H1 (cell line): ENCODE data around the gene EIF2B2. TPM values are rescaled to one million over a fixed set of nuclear protein-coding genes. Genes with fewer than 3 reads are reported as not detected.

Experiments used
- CTCF ChIA-PET: fragments of 300-600 bp; sonication (Branson Sonifier 250); formaldehyde crosslinking; loops from one replicate; lab custom pipeline; 2021; ENCODE audit not compliant: partially characterized antibody; lab: Charles Lee
- POLR2A ChIA-PET: fragments of 300-600 bp; sonication (Branson Sonifier 250); formaldehyde crosslinking; loops from one replicate; lab custom pipeline; 2021; ENCODE audit warnings: inconsistent platforms; ENCODE audit not compliant: partially characterized antibody; lab: Charles Lee
- DNase-seq, 2 experiments: peaks; one replicate each; pipeline versions ENCODE4 v3.0.0 to v3.0.0-alpha.2; 2010 to 2022; ENCODE audit warnings: low spot score in 2 of 2, low read depth in 1 of 2, mixed read lengths in 1 of 2
- FAIRE-seq: peaks from 2 replicates; lab custom pipeline; 2011; peaks lifted over from hg19 to GRCh38; lab: Jason Lieb, UNC
- H2AFZ ChIP-seq: 2 replicates; pipeline ENCODE4 v1.8.1; 2012; ENCODE audit warnings: low read length, inconsistent platforms
- H2AK5ac ChIP-seq: 2 replicates; pipeline ENCODE4 v1.6.1; 2013; ENCODE audit warnings: low read depth, low read length
- H2BK120ac ChIP-seq: replicated peaks from 2 replicates; pipeline ENCODE3; 2013; ENCODE audit warnings: low read depth, low read length, inconsistent platforms
- H2BK12ac ChIP-seq: 2 replicates; pipeline ENCODE4 v1.6.1; 2013; ENCODE audit warnings: low read depth, low read length
- H2BK15ac ChIP-seq: 2 replicates; pipeline ENCODE4 v1.6.1; 2013; ENCODE audit warnings: low read length
- H2BK20ac ChIP-seq: 2 replicates; pipeline ENCODE4 v1.6.1; 2013; ENCODE audit warnings: low read length
- H2BK5ac ChIP-seq: 2 replicates; pipeline ENCODE4 v1.6.1; 2013; ENCODE audit warnings: low read depth, low read length
- H3K14ac ChIP-seq: 2 replicates; pipeline ENCODE4 v1.6.1; 2013; ENCODE audit warnings: inconsistent platforms; ENCODE audit not compliant: insufficient read length
- H3K18ac ChIP-seq: 2 replicates; pipeline ENCODE4 v1.6.1; 2013; ENCODE audit warnings: low read length; ENCODE audit errors: extremely low read depth
- H3K23ac ChIP-seq: 2 replicates; pipeline ENCODE4 v1.6.1; 2013; ENCODE audit warnings: inconsistent platforms; ENCODE audit not compliant: insufficient read length
- H3K23me2 ChIP-seq: 2 replicates; pipeline ENCODE4 v1.6.1; 2013; ENCODE audit warnings: low read depth, low read length
- H3K27ac ChIP-seq: 2 replicates; pipeline ENCODE4 v1.6.1; 2011; ENCODE audit warnings: low read depth, low read length, inconsistent platforms
- H3K27me3 ChIP-seq, 4 experiments: replicated peaks in 1 of 4; 1 replicate in 1 of 4; 2 replicates in 3 of 4; pipeline versions ENCODE4 v1.6.1 to v1.8.1; 2011 to 2013; ENCODE audit warnings: low read length in 3 of 4, mild to moderate bottlenecking in 3 of 4, inconsistent platforms in 2 of 4, mixed read lengths in 2 of 4, moderate library complexity in 1 of 4; ENCODE audit not compliant: control insufficient read depth in 3 of 4, insufficient read depth in 3 of 4; ENCODE audit errors: extremely low read depth in 1 of 4
- H3K36me3 ChIP-seq, 4 experiments: 2 replicates each; pipeline versions ENCODE4 v1.6.1 to v1.8.1; 2011 to 2013; ENCODE audit warnings: mild to moderate bottlenecking in 4 of 4, low read length in 3 of 4, moderate library complexity in 2 of 4, control low read depth in 1 of 4, inconsistent platforms in 1 of 4; ENCODE audit not compliant: insufficient read depth in 4 of 4, control insufficient read depth in 2 of 4
- H3K4ac ChIP-seq: replicated peaks from 2 replicates; pipeline ENCODE3; 2013; ENCODE audit warnings: low read length, low read depth, mixed read lengths, inconsistent platforms; ENCODE audit not compliant: insufficient read length
- H3K4me1 ChIP-seq, 4 experiments: replicated peaks in 1 of 4; 1 replicate in 1 of 4; 2 replicates in 3 of 4; pipeline versions ENCODE4 v1.6.1 to v1.8.1; 2011 to 2013; ENCODE audit warnings: low read length in 3 of 4, inconsistent platforms in 2 of 4, mixed read lengths in 1 of 4; ENCODE audit not compliant: insufficient read depth in 4 of 4, control insufficient read depth in 3 of 4
- H3K4me2 ChIP-seq, 2 experiments: 2 replicates each; pipeline versions ENCODE4 v1.6.1 to v1.8.1; 2011 to 2013; ENCODE audit warnings: low read depth in 2 of 2, low read length in 2 of 2, control low read depth in 1 of 2, inconsistent platforms in 1 of 2, mild to moderate bottlenecking in 1 of 2; ENCODE audit not compliant: insufficient read depth in 1 of 2
- H3K4me3 ChIP-seq, 4 experiments: fragments of 200-600, 300-600 bp in 1 of 4; sonication (generic), shearing (Covaris generic), sonication (Bioruptor Twin) in 1 of 4; 2 replicates each; pipeline versions ENCODE4 v1.5.1 to v1.8.1; 2011 to 2016; ENCODE audit warnings: low read length in 4 of 4, low read depth in 3 of 4, control low read depth in 2 of 4, inconsistent platforms in 2 of 4, mild to moderate bottlenecking in 2 of 4, mixed read lengths in 1 of 4, moderate library complexity in 1 of 4; ENCODE audit not compliant: insufficient read depth in 2 of 4; ENCODE audit errors: extremely low read depth in 1 of 4
- H3K56ac ChIP-seq: replicated peaks from 2 replicates; pipeline ENCODE3; 2013; ENCODE audit warnings: low read depth, mild to moderate bottlenecking, mixed read lengths, low read length, inconsistent platforms; ENCODE audit not compliant: insufficient read length
- H3K79me1 ChIP-seq: 2 replicates; pipeline ENCODE4 v1.6.1; 2013; ENCODE audit warnings: low read depth, low read length, control low read depth
- H3K79me2 ChIP-seq, 2 experiments: 2 replicates each; pipeline versions ENCODE4 v1.6.1 to v1.8.1; 2012 to 2013; ENCODE audit warnings: low read length in 2 of 2, mild to moderate bottlenecking in 2 of 2, inconsistent platforms in 1 of 2; ENCODE audit not compliant: insufficient read depth in 2 of 2, control insufficient read depth in 1 of 2
- H3K9ac ChIP-seq, 4 experiments: replicated peaks in 1 of 4; 1 replicate in 1 of 4; 2 replicates in 3 of 4; pipeline versions ENCODE4 v1.6.1 to v1.8.1; 2011 to 2013; ENCODE audit warnings: low read depth in 3 of 4, low read length in 3 of 4, control low read depth in 2 of 4, mild to moderate bottlenecking in 2 of 4, moderate library complexity in 2 of 4, inconsistent platforms in 1 of 4; ENCODE audit errors: extremely low read depth in 1 of 4
- H3K9me3 ChIP-seq, 2 experiments: 2 replicates each; pipeline versions ENCODE4 v1.6.1 to v1.8.1; 2012 to 2013; ENCODE audit warnings: mild to moderate bottlenecking in 2 of 2, moderate library complexity in 2 of 2, control low read depth in 1 of 2, inconsistent platforms in 1 of 2, low read depth in 1 of 2, low read length in 1 of 2, mixed read lengths in 1 of 2; ENCODE audit not compliant: insufficient read depth in 2 of 2
- H4K20me1 ChIP-seq, 2 experiments: replicated peaks in 1 of 2; 2 replicates each; pipeline versions ENCODE3 to v1.8.1; 2011 to 2013; ENCODE audit warnings: inconsistent platforms in 2 of 2, low read length in 2 of 2, mild to moderate bottlenecking in 1 of 2; ENCODE audit not compliant: insufficient read depth in 2 of 2, control insufficient read depth in 1 of 2
- H4K5ac ChIP-seq: 2 replicates; pipeline ENCODE4 v1.6.1; 2013; ENCODE audit warnings: low read length, low read depth, mixed read lengths, inconsistent platforms; ENCODE audit not compliant: insufficient read length
- H4K8ac ChIP-seq: 2 replicates; pipeline ENCODE4 v1.8.0; 2013; ENCODE audit warnings: mild to moderate bottlenecking, moderate library complexity, low read length, inconsistent platforms; ENCODE audit not compliant: insufficient read depth; ENCODE audit errors: extremely low read depth
- H4K91ac ChIP-seq: replicated peaks from 2 replicates; pipeline ENCODE3; 2013; ENCODE audit warnings: low read length, mixed read lengths, inconsistent platforms; ENCODE audit not compliant: insufficient read length
- ASH2L ChIP-seq: fragments of 200-600, 300-600 bp; sonication (generic); IDR thresholded peaks from one replicate; pipeline ENCODE4 v1.7.1; 2017; ENCODE audit warnings: low read length
- CBX5 ChIP-seq: fragments of 300-800, 300-1000 bp; sonication (generic); IDR thresholded peaks from 2 replicates; pipeline ENCODE4 v1.7.1; 2016; ENCODE audit warnings: antibody characterized with exemption, low read length, low read depth
- CBX8 ChIP-seq: fragments of 300-800, 300-1000 bp; sonication (generic); IDR thresholded peaks from 2 replicates; pipeline ENCODE4 v1.7.1; 2016; ENCODE audit warnings: low read depth, low read length, borderline replicate concordance
- EP300 ChIP-seq, 2 experiments: IDR thresholded peaks; 1 replicate in 1 of 2; 2 replicates in 1 of 2; pipeline ENCODE4 v1.6.1; 2011 to 2012; ENCODE audit warnings: low read depth in 2 of 2, low read length in 2 of 2, mild to moderate bottlenecking in 2 of 2, borderline replicate concordance in 1 of 2, inconsistent platforms in 1 of 2, moderate library complexity in 1 of 2
- POLR2A ChIP-seq, 2 experiments: IDR thresholded peaks; 1 replicate in 1 of 2; 2 replicates in 1 of 2; pipeline ENCODE4 v1.6.1; 2011; ENCODE audit warnings: low read depth in 2 of 2, low read length in 2 of 2, mild to moderate bottlenecking in 2 of 2; ENCODE audit errors: control extremely low read depth in 1 of 2
- RAD21 ChIP-seq, 2 experiments: IDR thresholded peaks in 1 of 2; conservative IDR thresholded peaks in 1 of 2; 2 replicates each; pipeline ENCODE4 v1.6.1; 2011; ENCODE audit warnings: low read depth in 2 of 2, low read length in 2 of 2, improper control_type of control experiment in 1 of 2, inconsistent platforms in 1 of 2, mild to moderate bottlenecking in 1 of 2, moderate library complexity in 1 of 2
- SP1 ChIP-seq: IDR thresholded peaks from 2 replicates; pipeline ENCODE4 v1.6.1; 2011; ENCODE audit warnings: low read depth, low read length
- SRF ChIP-seq: IDR thresholded peaks from 2 replicates; pipeline ENCODE4 v1.6.1; 2011; ENCODE audit warnings: mild to moderate bottlenecking, low read depth, low read length, moderate library complexity
- WGBS, 2 experiments: shearing (Covaris generic) in 1 of 2; methylation state at CpG; one replicate each; pipeline versions ENCODE4 v1.1.6 to v1.1.7; 2013 to 2015; ENCODE audit warnings: low lambda C conversion rate in 2 of 2, mixed read lengths in 2 of 2, inconsistent platforms in 1 of 2, low coverage in 1 of 2, missing lambda C conversion rate in 1 of 2; ENCODE audit not compliant: insufficient replicate concordance in 2 of 2, insufficient coverage in 1 of 2, insufficient read length in 1 of 2; ENCODE audit errors: extremely low coverage in 1 of 2, missing lambda C conversion rate in 1 of 2; 5-methylcytosine and 5-hydroxymethylcytosine counted together
- polyA plus RNA-seq, 7 experiments: library from polyadenylated mRNA; depleted of rRNA in 3 of 7; stranded (reverse) in 5 of 7; unstranded in 2 of 7; fragments of >200 nt in 5 of 7; fragments of 200-250 nt in 2 of 7; gene quantifications; 1 replicate in 5 of 7; 2 replicates in 1 of 7; 4 replicates in 1 of 7; pipeline versions ENCODE4 v1.2.1 to v1.2.3, GENCODE V29; 2011 to 2013; ENCODE audit warnings: missing spikeins in 2 of 7, mixed read lengths in 2 of 7
- total RNA-seq: library from RNA; stranded (reverse); fragmentation: NEBNext Ultra II Directional; extraction: Animal tissue kit (Norgen Biotek cat#: 25700); gene quantifications from 2 replicates; pipeline ENCODE4 v1.2.1, GENCODE V29; 2021
- TF ChIP-seq, protein P1 (sequence below): IDR thresholded peaks from 2 replicates; pipeline ENCODE4 v1.6.1; 2011; ENCODE audit warnings: low read length, improper control_type of control experiment

EIF2B2 gene
- total and polyA plus RNA-seq, 2 of the 8 experiments (the other 6 are each of a cell fraction or from before 2014, with no cell fraction given), result 42.6 to 79.9 TPM

DNA sequence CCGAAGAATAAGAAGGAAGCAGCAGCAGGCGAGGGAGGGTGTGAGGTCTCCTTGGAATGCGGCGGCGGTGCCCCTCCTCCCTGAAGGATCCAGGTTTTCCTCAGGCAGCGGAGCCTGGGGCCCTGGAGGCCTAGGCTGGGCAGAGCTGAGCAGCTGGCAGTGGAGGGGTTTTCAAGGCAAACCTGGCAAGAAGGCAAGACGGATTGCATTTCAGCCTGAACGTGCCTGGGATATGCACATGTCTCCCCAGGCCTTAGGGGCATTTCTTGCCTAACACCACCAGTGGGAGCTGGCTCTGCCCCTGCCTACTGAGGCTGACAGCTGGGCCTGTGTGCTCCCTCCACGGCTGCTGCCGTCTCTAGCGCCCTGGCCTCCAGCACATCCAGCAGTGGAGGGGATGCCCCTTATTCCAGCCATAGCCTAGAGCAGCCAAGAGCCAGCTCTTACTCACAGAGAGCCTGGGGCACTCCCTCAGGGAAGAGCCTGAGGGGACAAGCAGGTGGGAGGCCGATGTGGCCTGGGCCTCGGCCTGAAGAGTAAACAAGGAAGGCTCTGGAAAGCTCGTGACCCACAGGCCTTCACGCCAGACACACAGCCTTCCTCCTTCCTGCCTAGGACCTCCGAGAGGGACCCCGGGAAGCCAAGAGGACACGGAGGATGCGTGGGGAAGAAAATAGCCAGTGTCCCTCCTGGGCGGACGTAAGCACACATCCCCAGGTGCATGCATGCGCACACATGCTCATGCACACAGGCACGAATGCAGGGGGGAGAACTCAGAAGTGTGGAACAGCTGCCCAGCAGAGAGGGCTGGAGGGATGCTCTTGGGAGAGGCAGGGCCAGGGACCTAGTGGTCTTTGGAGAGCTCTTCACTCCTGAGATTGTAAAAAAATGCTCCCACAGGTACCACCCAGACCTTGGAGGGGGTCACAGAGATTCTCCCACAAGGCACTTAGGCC, 23.0 kb upstream of the EIF2B2 start:
- H3K4me3 ChIP-seq, result no peak overlapping the region
- peak overlapping the region; percentile 29; the same call in 1 of the 2 replicates for H2BK5ac ChIP-seq
- H3K36me3 ChIP-seq, result no peaks in the 10 kb centered on the region
- FAIRE-seq, result no peak
- peak overlapping the region; percentile 84 for H2BK20ac ChIP-seq
- 81% methylated on average over 18 of the region's 23 CpGs; no CpG with 5 or more reads in 1 of the 2 experiments for WGBS, 2 experiments
- no peaks in the 10 kb centered on the region for H4K20me1 ChIP-seq
- H2BK12ac ChIP-seq, result peak overlapping the region; percentile 44; the same call in 1 of the 2 replicates
- no peak overlapping the region for H2AK5ac ChIP-seq
- peak overlapping the region; percentile 54; the same call in 1 of the 2 replicates for H2AFZ ChIP-seq
- ChIA-PET POLR2A (interaction anchor here (0.9 to 1.5 kb wide), 5 partner anchors 24 to 109 kb away, joined by 3 to 6 read pairs (median 3); partner anchors contain the start of genes PGF and ZC2HC1C), CTCF (interaction anchor here (0.8 to 4.5 kb wide), 19 partner anchors 9 to 324 kb away, joined by 3 to 30 read pairs (median 5); partner anchors contain the start of genes EIF2B2, PGF and ZC2HC1C)
- no peak overlapping the region for H3K14ac ChIP-seq
- H3K79me1 ChIP-seq, result no peaks in the 10 kb centered on the region
- peak overlapping the region; percentile 71 for H4K91ac ChIP-seq
- no peak overlapping the region for H2BK120ac ChIP-seq
- DNase-seq, result peak in 1 of 2 experiments; percentile 66
- H4K8ac ChIP-seq, result no peak overlapping the region; the same call in 1 of the 2 replicates
- H3K18ac ChIP-seq, result no peak overlapping the region
- peak overlapping the region; percentile 82 for H3K4ac ChIP-seq
- H2BK15ac ChIP-seq, result peak overlapping the region; percentile 19; the same call in 1 of the 2 replicates
- no peak overlapping the region for H3K27ac ChIP-seq
- no peaks in the 10 kb centered on the region for H3K79me2 ChIP-seq
- no peak overlapping the region for H3K56ac ChIP-seq
- H3K27me3 ChIP-seq, result peaks cover 0 to 2% (median 1%) of the 10 kb centered on the region in 4 experiments; a peak in 1 of 7 replicates
- H3K9me3 ChIP-seq, result no peaks in the 10 kb centered on the region
- H4K5ac ChIP-seq, result no peak overlapping the region
- H3K4me1 ChIP-seq, result peaks cover 0 to 28% (median 23%) of the 10 kb centered on the region in 4 experiments; a peak in 6 of 7 replicates
- H3K23ac ChIP-seq, result no peak overlapping the region
- H3K4me2 ChIP-seq, result no peak overlapping the region
- H3K9ac ChIP-seq, result no peak overlapping the region
- H3K23me2 ChIP-seq, result no peaks in the 10 kb centered on the region
- TF ChIP-seq CBX8, result no peak
- TF ChIP-seq CBX5, result no peak
- TF ChIP-seq ASH2L, result no peak
- peak in 1 of 2 experiments; percentile 21; a peak in 1 of 4 replicates for TF ChIP-seq RAD21 (IDR thresholded peaks at IDR 0.05 in 1 of 2, conservative IDR thresholded peaks at IDR 0.05 in 1 of 2; ENCODE audit: low read depth in 2 of 2, low read length in 2 of 2)
- TF ChIP-seq SP1, result 0 out of 2 replicates have a peak, but pooled peaks have one; percentile 24
- TF ChIP-seq SRF, result no peak
- TF ChIP-seq EP300 (IDR thresholded peaks at IDR 0.05; ENCODE audit: borderline replicate concordance in 1 of 2, low read depth in 2 of 2, low read length in 2 of 2), result no peak
- no peak for TF ChIP-seq POLR2A (IDR thresholded peaks at IDR 0.05; ENCODE audit: control extremely low read depth in 1 of 2, low read depth in 2 of 2, low read length in 2 of 2)
- TF ChIP-seq, protein P1, sequence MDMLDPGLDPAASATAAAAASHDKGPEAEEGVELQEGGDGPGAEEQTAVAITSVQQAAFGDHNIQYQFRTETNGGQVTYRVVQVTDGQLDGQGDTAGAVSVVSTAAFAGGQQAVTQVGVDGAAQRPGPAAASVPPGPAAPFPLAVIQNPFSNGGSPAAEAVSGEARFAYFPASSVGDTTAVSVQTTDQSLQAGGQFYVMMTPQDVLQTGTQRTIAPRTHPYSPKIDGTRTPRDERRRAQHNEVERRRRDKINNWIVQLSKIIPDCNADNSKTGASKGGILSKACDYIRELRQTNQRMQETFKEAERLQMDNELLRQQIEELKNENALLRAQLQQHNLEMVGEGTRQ, result no peak
